BJ (cell line): ENCODE data around the gene ATP6V1D. TPM values are rescaled to one million over a fixed set of nuclear protein-coding genes. Genes with fewer than 3 reads are reported as not detected.

ENCODE experiments used
- CTCF ChIA-PET: fragments of 350-600 bp; formaldehyde crosslinking; extraction: SDS; loops from one replicate; lab custom pipeline; 2021; ENCODE audit warnings: antibody characterized with exemption, inconsistent platforms; lab: Yijun Ruan, JAX
- POLR2A ChIA-PET: fragments of 300-600 bp; sonication (Branson Sonifier 250); formaldehyde crosslinking; extraction: SDS; loops from one replicate; lab custom pipeline; 2021; ENCODE audit warnings: antibody characterized with exemption; lab: Charles Lee
- DNase-seq: peaks from one replicate; pipeline ENCODE4 v3.0.0-alpha.2; 2011; ENCODE audit warnings: low read depth
- H3K27me3 ChIP-seq: 2 replicates; pipeline ENCODE4 v1.6.0; 2011; ENCODE audit warnings: low read length; ENCODE audit not compliant: control insufficient read depth, insufficient read depth
- H3K36me3 ChIP-seq: 2 replicates; pipeline ENCODE4 v1.5.1; 2011; ENCODE audit warnings: low read length; ENCODE audit not compliant: control insufficient read depth, insufficient read depth
- H3K4me3 ChIP-seq: 2 replicates; pipeline ENCODE4 v1.5.1; 2011; ENCODE audit warnings: low read depth, mild to moderate bottlenecking, control low read depth, low read length
- polyA plus RNA-seq: library from polyadenylated mRNA; depleted of rRNA; stranded (reverse); fragments of >200 nt; gene quantifications from 2 replicates; pipeline ENCODE4 v1.2.3, GENCODE V29; 2011; rRNA removed
- small RNA-seq: library from RNA; depleted of rRNA; stranded (forward); fragments of <200 nt; gene quantifications from one replicate; pipeline ENCODE3, GENCODE V24; 2012; ENCODE audit warnings: low replicate concordance, low read depth; ENCODE audit not compliant: insufficient read length
- TF ChIP-seq, protein P1 (sequence below): IDR thresholded peaks from 2 replicates; pipeline ENCODE4 v1.5.1; 2011; ENCODE audit warnings: low read depth, mild to moderate bottlenecking, control low read depth, inconsistent platforms, low read length, moderate library complexity; ENCODE audit not compliant: insufficient read depth

Gene ATP6V1D
- polyA plus RNA-seq, 1 experiment, result 62.1 TPM

DNA sequence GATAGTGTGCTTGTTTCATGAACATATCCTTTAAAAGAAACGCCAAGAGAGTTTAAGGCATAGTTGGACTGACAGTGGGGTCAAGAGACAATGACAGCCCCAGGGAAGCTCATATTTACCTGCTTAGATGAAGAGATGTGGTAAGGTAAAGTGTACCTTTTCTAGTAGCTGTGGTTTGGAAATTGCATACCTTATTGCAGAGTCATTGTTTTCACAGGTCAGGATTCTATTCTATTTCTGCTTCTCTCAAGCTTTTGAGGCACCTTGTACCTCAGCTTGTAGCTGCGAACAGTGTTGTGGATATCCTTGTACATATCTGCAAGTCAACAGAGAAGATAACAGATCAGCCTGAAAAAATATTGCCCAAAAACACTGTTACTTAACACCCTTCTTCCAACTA lies 47.7 kb downstream of the ATP6V1D start:
- Histone ChIP-seq H3K36me3 (peaks cover 2% of the 10 kb centered on the region), H3K4me3 (no peak overlapping the region), H3K27me3 (no peaks in the 10 kb centered on the region)
- ChIA-PET POLR2A (no interaction called here), CTCF (interaction anchor here (0.9 to 1.4 kb wide), 2 partner anchors 15 to 48 kb away, joined by 4 read pairs; partner anchors contain the start of genes ATP6V1D and EIF2S1)
- TF ChIP-seq, protein P1, sequence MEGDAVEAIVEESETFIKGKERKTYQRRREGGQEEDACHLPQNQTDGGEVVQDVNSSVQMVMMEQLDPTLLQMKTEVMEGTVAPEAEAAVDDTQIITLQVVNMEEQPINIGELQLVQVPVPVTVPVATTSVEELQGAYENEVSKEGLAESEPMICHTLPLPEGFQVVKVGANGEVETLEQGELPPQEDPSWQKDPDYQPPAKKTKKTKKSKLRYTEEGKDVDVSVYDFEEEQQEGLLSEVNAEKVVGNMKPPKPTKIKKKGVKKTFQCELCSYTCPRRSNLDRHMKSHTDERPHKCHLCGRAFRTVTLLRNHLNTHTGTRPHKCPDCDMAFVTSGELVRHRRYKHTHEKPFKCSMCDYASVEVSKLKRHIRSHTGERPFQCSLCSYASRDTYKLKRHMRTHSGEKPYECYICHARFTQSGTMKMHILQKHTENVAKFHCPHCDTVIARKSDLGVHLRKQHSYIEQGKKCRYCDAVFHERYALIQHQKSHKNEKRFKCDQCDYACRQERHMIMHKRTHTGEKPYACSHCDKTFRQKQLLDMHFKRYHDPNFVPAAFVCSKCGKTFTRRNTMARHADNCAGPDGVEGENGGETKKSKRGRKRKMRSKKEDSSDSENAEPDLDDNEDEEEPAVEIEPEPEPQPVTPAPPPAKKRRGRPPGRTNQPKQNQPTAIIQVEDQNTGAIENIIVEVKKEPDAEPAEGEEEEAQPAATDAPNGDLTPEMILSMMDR, result no peak
- DNase-seq, result no peak

Small RNAs within 50 kb of the gene (small RNA-seq; reads per million reads assigned to genes)
- not detected for gene RF00019

Other genes with a start within 250 kb of the ATP6V1D start
- not detected in 2 replicates for gene GARIN2, start 170.4 kb downstream of the ATP6V1D start, polyA plus RNA-seq
- 9.3 and 17.5 TPM in 2 replicates for gene PALS1, start 118.4 kb downstream of the ATP6V1D start, polyA plus RNA-seq
- gene EIF2S1, start 524 bp upstream of the ATP6V1D start, polyA plus RNA-seq, result 34.4 and 116 TPM in 2 replicates
- gene PLEK2, start 52.4 kb upstream of the ATP6V1D start, polyA plus RNA-seq, result 2.2 and 3.1 TPM in 2 replicates
- 0.25 and 0.37 TPM in 2 replicates for gene TMEM229B, start 128.9 kb upstream of the ATP6V1D start, polyA plus RNA-seq
- gene PLEKHH1, start 173.5 kb upstream of the ATP6V1D start, polyA plus RNA-seq, result 0.16 and 0.53 TPM in 2 replicates
- gene PIGH, start 240.5 kb upstream of the ATP6V1D start, polyA plus RNA-seq, result 18.3 and 19.0 TPM in 2 replicates